H1 (cell line): ENCODE measurements around the gene CHN2. TPM values are rescaled to one million over a fixed set of nuclear protein-coding genes. Genes with fewer than 3 reads are reported as not detected.

Experiments
- CTCF ChIA-PET: fragments of 300-600 bp; sonication (Branson Sonifier 250); formaldehyde crosslinking; loops from one replicate; lab custom pipeline; 2021; ENCODE audit not compliant: partially characterized antibody; lab: Charles Lee
- POLR2A ChIA-PET: fragments of 300-600 bp; sonication (Branson Sonifier 250); formaldehyde crosslinking; loops from one replicate; lab custom pipeline; 2021; ENCODE audit warnings: inconsistent platforms; ENCODE audit not compliant: partially characterized antibody; lab: Charles Lee
- DNase-seq, 2 experiments: peaks; one replicate each; pipeline versions ENCODE4 v3.0.0 to v3.0.0-alpha.2; 2010 to 2022; ENCODE audit warnings: low spot score in 2 of 2, low read depth in 1 of 2, mixed read lengths in 1 of 2
- FAIRE-seq: peaks from 2 replicates; lab custom pipeline; 2011; peaks lifted over from hg19 to GRCh38; lab: Jason Lieb, UNC
- H2AFZ ChIP-seq: 2 replicates; pipeline ENCODE4 v1.8.1; 2012; ENCODE audit warnings: low read length, inconsistent platforms
- H2AK5ac ChIP-seq: 2 replicates; pipeline ENCODE4 v1.6.1; 2013; ENCODE audit warnings: low read depth, low read length
- H2BK120ac ChIP-seq: replicated peaks from 2 replicates; pipeline ENCODE3; 2013; ENCODE audit warnings: low read depth, low read length, inconsistent platforms
- H2BK12ac ChIP-seq: 2 replicates; pipeline ENCODE4 v1.6.1; 2013; ENCODE audit warnings: low read depth, low read length
- H2BK15ac ChIP-seq: 2 replicates; pipeline ENCODE4 v1.6.1; 2013; ENCODE audit warnings: low read length
- H2BK20ac ChIP-seq: 2 replicates; pipeline ENCODE4 v1.6.1; 2013; ENCODE audit warnings: low read length
- H2BK5ac ChIP-seq: 2 replicates; pipeline ENCODE4 v1.6.1; 2013; ENCODE audit warnings: low read depth, low read length
- H3K14ac ChIP-seq: 2 replicates; pipeline ENCODE4 v1.6.1; 2013; ENCODE audit warnings: inconsistent platforms; ENCODE audit not compliant: insufficient read length
- H3K18ac ChIP-seq: 2 replicates; pipeline ENCODE4 v1.6.1; 2013; ENCODE audit warnings: low read length; ENCODE audit errors: extremely low read depth
- H3K23ac ChIP-seq: 2 replicates; pipeline ENCODE4 v1.6.1; 2013; ENCODE audit warnings: inconsistent platforms; ENCODE audit not compliant: insufficient read length
- H3K23me2 ChIP-seq: 2 replicates; pipeline ENCODE4 v1.6.1; 2013; ENCODE audit warnings: low read depth, low read length
- H3K27ac ChIP-seq: 2 replicates; pipeline ENCODE4 v1.6.1; 2011; ENCODE audit warnings: low read depth, low read length, inconsistent platforms
- H3K27me3 ChIP-seq, 4 experiments: replicated peaks in 1 of 4; 1 replicate in 1 of 4; 2 replicates in 3 of 4; pipeline versions ENCODE4 v1.6.1 to v1.8.1; 2011 to 2013; ENCODE audit warnings: low read length in 3 of 4, mild to moderate bottlenecking in 3 of 4, inconsistent platforms in 2 of 4, mixed read lengths in 2 of 4, moderate library complexity in 1 of 4; ENCODE audit not compliant: control insufficient read depth in 3 of 4, insufficient read depth in 3 of 4; ENCODE audit errors: extremely low read depth in 1 of 4
- H3K36me3 ChIP-seq, 4 experiments: 2 replicates each; pipeline versions ENCODE4 v1.6.1 to v1.8.1; 2011 to 2013; ENCODE audit warnings: mild to moderate bottlenecking in 4 of 4, low read length in 3 of 4, moderate library complexity in 2 of 4, control low read depth in 1 of 4, inconsistent platforms in 1 of 4; ENCODE audit not compliant: insufficient read depth in 4 of 4, control insufficient read depth in 2 of 4
- H3K4ac ChIP-seq: replicated peaks from 2 replicates; pipeline ENCODE3; 2013; ENCODE audit warnings: low read length, low read depth, mixed read lengths, inconsistent platforms; ENCODE audit not compliant: insufficient read length
- H3K4me1 ChIP-seq, 4 experiments: replicated peaks in 1 of 4; 1 replicate in 1 of 4; 2 replicates in 3 of 4; pipeline versions ENCODE4 v1.6.1 to v1.8.1; 2011 to 2013; ENCODE audit warnings: low read length in 3 of 4, inconsistent platforms in 2 of 4, mixed read lengths in 1 of 4; ENCODE audit not compliant: insufficient read depth in 4 of 4, control insufficient read depth in 3 of 4
- H3K4me2 ChIP-seq, 2 experiments: 2 replicates each; pipeline versions ENCODE4 v1.6.1 to v1.8.1; 2011 to 2013; ENCODE audit warnings: low read depth in 2 of 2, low read length in 2 of 2, control low read depth in 1 of 2, inconsistent platforms in 1 of 2, mild to moderate bottlenecking in 1 of 2; ENCODE audit not compliant: insufficient read depth in 1 of 2
- H3K4me3 ChIP-seq, 4 experiments: fragments of 200-600, 300-600 bp in 1 of 4; sonication (generic), shearing (Covaris generic), sonication (Bioruptor Twin) in 1 of 4; 2 replicates each; pipeline versions ENCODE4 v1.5.1 to v1.8.1; 2011 to 2016; ENCODE audit warnings: low read length in 4 of 4, low read depth in 3 of 4, control low read depth in 2 of 4, inconsistent platforms in 2 of 4, mild to moderate bottlenecking in 2 of 4, mixed read lengths in 1 of 4, moderate library complexity in 1 of 4; ENCODE audit not compliant: insufficient read depth in 2 of 4; ENCODE audit errors: extremely low read depth in 1 of 4
- H3K56ac ChIP-seq: replicated peaks from 2 replicates; pipeline ENCODE3; 2013; ENCODE audit warnings: low read depth, mild to moderate bottlenecking, mixed read lengths, low read length, inconsistent platforms; ENCODE audit not compliant: insufficient read length
- H3K79me1 ChIP-seq: 2 replicates; pipeline ENCODE4 v1.6.1; 2013; ENCODE audit warnings: low read depth, low read length, control low read depth
- H3K79me2 ChIP-seq, 2 experiments: 2 replicates each; pipeline versions ENCODE4 v1.6.1 to v1.8.1; 2012 to 2013; ENCODE audit warnings: low read length in 2 of 2, mild to moderate bottlenecking in 2 of 2, inconsistent platforms in 1 of 2; ENCODE audit not compliant: insufficient read depth in 2 of 2, control insufficient read depth in 1 of 2
- H3K9ac ChIP-seq, 4 experiments: replicated peaks in 1 of 4; 1 replicate in 1 of 4; 2 replicates in 3 of 4; pipeline versions ENCODE4 v1.6.1 to v1.8.1; 2011 to 2013; ENCODE audit warnings: low read depth in 3 of 4, low read length in 3 of 4, control low read depth in 2 of 4, mild to moderate bottlenecking in 2 of 4, moderate library complexity in 2 of 4, inconsistent platforms in 1 of 4; ENCODE audit errors: extremely low read depth in 1 of 4
- H3K9me3 ChIP-seq, 2 experiments: 2 replicates each; pipeline versions ENCODE4 v1.6.1 to v1.8.1; 2012 to 2013; ENCODE audit warnings: mild to moderate bottlenecking in 2 of 2, moderate library complexity in 2 of 2, control low read depth in 1 of 2, inconsistent platforms in 1 of 2, low read depth in 1 of 2, low read length in 1 of 2, mixed read lengths in 1 of 2; ENCODE audit not compliant: insufficient read depth in 2 of 2
- H4K20me1 ChIP-seq, 2 experiments: replicated peaks in 1 of 2; 2 replicates each; pipeline versions ENCODE3 to v1.8.1; 2011 to 2013; ENCODE audit warnings: inconsistent platforms in 2 of 2, low read length in 2 of 2, mild to moderate bottlenecking in 1 of 2; ENCODE audit not compliant: insufficient read depth in 2 of 2, control insufficient read depth in 1 of 2
- H4K5ac ChIP-seq: 2 replicates; pipeline ENCODE4 v1.6.1; 2013; ENCODE audit warnings: low read length, low read depth, mixed read lengths, inconsistent platforms; ENCODE audit not compliant: insufficient read length
- H4K8ac ChIP-seq: 2 replicates; pipeline ENCODE4 v1.8.0; 2013; ENCODE audit warnings: mild to moderate bottlenecking, moderate library complexity, low read length, inconsistent platforms; ENCODE audit not compliant: insufficient read depth; ENCODE audit errors: extremely low read depth
- H4K91ac ChIP-seq: replicated peaks from 2 replicates; pipeline ENCODE3; 2013; ENCODE audit warnings: low read length, mixed read lengths, inconsistent platforms; ENCODE audit not compliant: insufficient read length
- WGBS, 2 experiments: shearing (Covaris generic) in 1 of 2; methylation state at CpG; one replicate each; pipeline versions ENCODE4 v1.1.6 to v1.1.7; 2013 to 2015; ENCODE audit warnings: low lambda C conversion rate in 2 of 2, mixed read lengths in 2 of 2, inconsistent platforms in 1 of 2, low coverage in 1 of 2, missing lambda C conversion rate in 1 of 2; ENCODE audit not compliant: insufficient replicate concordance in 2 of 2, insufficient coverage in 1 of 2, insufficient read length in 1 of 2; ENCODE audit errors: extremely low coverage in 1 of 2, missing lambda C conversion rate in 1 of 2; 5-methylcytosine and 5-hydroxymethylcytosine counted together
- polyA plus RNA-seq, 7 experiments: library from polyadenylated mRNA; depleted of rRNA in 3 of 7; stranded (reverse) in 5 of 7; unstranded in 2 of 7; fragments of >200 nt in 5 of 7; fragments of 200-250 nt in 2 of 7; gene quantifications; 1 replicate in 5 of 7; 2 replicates in 1 of 7; 4 replicates in 1 of 7; pipeline versions ENCODE4 v1.2.1 to v1.2.3, GENCODE V29; 2011 to 2013; ENCODE audit warnings: missing spikeins in 2 of 7, mixed read lengths in 2 of 7
- total RNA-seq: library from RNA; stranded (reverse); fragmentation: NEBNext Ultra II Directional; extraction: Animal tissue kit (Norgen Biotek cat#: 25700); gene quantifications from 2 replicates; pipeline ENCODE4 v1.2.1, GENCODE V29; 2021
- TF ChIP-seq, protein P1 (sequence below): IDR thresholded peaks from 2 replicates; pipeline ENCODE4 v1.6.1; 2012; ENCODE audit warnings: low read length, inconsistent platforms

Gene CHN2
- total and polyA plus RNA-seq, 2 of the 8 experiments (the other 6 are each of a cell fraction or from before 2014, with no cell fraction given) = 2.9 to 4.8 TPM

DNA sequence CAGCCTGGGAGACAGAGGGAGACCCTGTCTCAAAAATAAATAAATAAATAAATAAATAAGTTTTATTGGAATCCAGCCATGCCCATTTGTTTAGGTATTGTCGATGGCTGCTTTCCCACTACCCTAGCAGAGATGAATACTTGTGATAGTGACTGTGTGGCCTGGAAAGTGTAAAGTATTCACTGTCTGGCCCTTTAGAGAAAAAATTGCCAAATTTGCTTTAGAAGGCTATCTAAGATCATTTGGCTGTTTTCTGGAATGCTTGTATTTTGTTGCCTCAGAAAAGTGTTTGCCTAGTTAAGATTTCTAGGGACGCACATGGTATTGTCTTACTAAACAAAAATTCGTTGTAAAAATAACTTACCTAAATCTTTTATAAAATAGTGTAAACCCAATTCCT is 35.4 kb downstream of the CHN2 start:
- no peak overlapping the region for H2AFZ ChIP-seq

More for the DNA sequence above, 35.4 kb downstream of the CHN2 start:
- Histone ChIP-seq H3K18ac (no peak overlapping the region), H3K9me3 (no peaks in the 10 kb centered on the region), H3K14ac (no peak overlapping the region), H4K8ac (no peak overlapping the region), H3K4me1 (no peaks in the 10 kb centered on the region; a peak in 1 of 7 replicates), H3K36me3 (no peaks in the 10 kb centered on the region), H3K56ac (no peak overlapping the region), H3K9ac (no peak overlapping the region), H3K23me2 (no peaks in the 10 kb centered on the region), H3K27me3 (no peaks in the 10 kb centered on the region), H4K91ac (no peak overlapping the region), H3K27ac (no peak overlapping the region), H4K5ac (no peak overlapping the region), H2BK12ac (no peak overlapping the region), H3K79me2 (no peaks in the 10 kb centered on the region), H3K4me2 (no peak overlapping the region), H3K23ac (no peak overlapping the region)
- FAIRE-seq = no peak
- 91% methylated on average over 3 of the region's 3 CpGs; no CpG with 5 or more reads in 1 of the 2 experiments for WGBS, 2 experiments
- no peak for DNase-seq
- POLR2A ChIA-PET = no interaction called here
- TF ChIP-seq, protein P1, sequence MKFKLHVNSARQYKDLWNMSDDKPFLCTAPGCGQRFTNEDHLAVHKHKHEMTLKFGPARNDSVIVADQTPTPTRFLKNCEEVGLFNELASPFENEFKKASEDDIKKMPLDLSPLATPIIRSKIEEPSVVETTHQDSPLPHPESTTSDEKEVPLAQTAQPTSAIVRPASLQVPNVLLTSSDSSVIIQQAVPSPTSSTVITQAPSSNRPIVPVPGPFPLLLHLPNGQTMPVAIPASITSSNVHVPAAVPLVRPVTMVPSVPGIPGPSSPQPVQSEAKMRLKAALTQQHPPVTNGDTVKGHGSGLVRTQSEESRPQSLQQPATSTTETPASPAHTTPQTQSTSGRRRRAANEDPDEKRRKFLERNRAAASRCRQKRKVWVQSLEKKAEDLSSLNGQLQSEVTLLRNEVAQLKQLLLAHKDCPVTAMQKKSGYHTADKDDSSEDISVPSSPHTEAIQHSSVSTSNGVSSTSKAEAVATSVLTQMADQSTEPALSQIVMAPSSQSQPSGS = no peak
- TF ChIP-seq, all 59 proteins: peak for 0
- Histone ChIP-seq H3K4ac (no peak overlapping the region), H2BK15ac (no peak overlapping the region), H2BK20ac (no peak overlapping the region), H4K20me1 (no peaks in the 10 kb centered on the region), H3K79me1 (no peaks in the 10 kb centered on the region), H2AK5ac (no peak overlapping the region), H2BK120ac (no peak overlapping the region), H3K4me3 (no peak overlapping the region), H2BK5ac (no peak overlapping the region)
- CTCF ChIA-PET = interaction anchor here (1.2 to 3.2 kb wide), 3 partner anchors 9 to 179 kb away, joined by 3 to 24 read pairs (median 4); no protein-coding TSS in a partner anchor
